Adrenal gland (tissue), 12 donors: ENCODE results near the gene RNF125. TPM values are rescaled to one million over a fixed set of nuclear protein-coding genes. Genes with fewer than 3 reads are reported as not detected.

Experiments used
- DNase-seq, 7 donors: peaks; one replicate each; pipeline ENCODE4 v3.0.0-alpha.2; 2019 to 2020
- H3K27ac ChIP-seq, 5 donors: fragments of 200-600 bp; sonication (generic) in 4 of 5; 1 replicate in 3 of 5; 2 replicates in 2 of 5; pipeline versions ENCODE4 v1.5.1 to v1.8.0; 2016 to 2020; ENCODE audit warnings: mild to moderate bottlenecking in 1 of 5
- H3K27me3 ChIP-seq: fragments of 200-600 bp; 2 replicates; pipeline ENCODE4 v1.8.0; 2021
- H3K36me3 ChIP-seq, 2 donors: fragments of 200-600 bp; replicated peaks in 1 of 2; 1 replicate in 1 of 2; 2 replicates in 1 of 2; pipeline versions ENCODE4 v1.5.1 to v1.8.0; 2018 to 2022
- H3K4me1 ChIP-seq, 2 donors: fragments of 200-600 bp; replicated peaks in 1 of 2; 1 replicate in 1 of 2; 2 replicates in 1 of 2; pipeline versions ENCODE4 v1.5.1 to v1.8.0; 2018 to 2021
- H3K4me3 ChIP-seq, 4 donors: fragments of 200-600 bp; sonication (generic) in 3 of 4; one replicate each; pipeline ENCODE4 v1.5.1; 2016 to 2018
- H3K9me3 ChIP-seq, 3 donors: fragments of 200-600 bp; sonication (generic) in 1 of 3; replicated peaks in 1 of 3; 1 replicate in 2 of 3; 2 replicates in 1 of 3; pipeline versions ENCODE4 v1.5.1 to v1.8.0; 2016 to 2021
- POLR2A ChIP-seq, 2 donors: fragments of 450-650 bp; IDR thresholded peaks; one replicate each; pipeline ENCODE4 v1.6.1; 2017; ENCODE audit warnings: antibody characterized with exemption in 2 of 2, mild to moderate bottlenecking in 2 of 2, moderate library complexity in 1 of 2
- WGBS, 4 donors: extraction: QIAGEN DNeasy Blood & Tissue Kit in 2 of 4; methylation state at CpG; one replicate each; pipeline versions ENCODE4 v1.1.5 to v1.1.7; 2013 to 2017; 5-methylcytosine and 5-hydroxymethylcytosine counted together
- intact Hi-C, 2 donors: fragments of 100-400 bp; cut with DNase I; formaldehyde crosslinking; loops; one replicate each; pipeline versions ENCODE4 v1.14.1 to v1.15.0; 2022 to 2023
- polyA plus RNA-seq, 3 donors: library from polyadenylated mRNA; stranded (reverse); fragments of 200-250 nt in 2 of 3; fragments of 350-450 nt in 1 of 3; fragmentation: Illumina TruSeq in 1 of 3; extraction: RNeasy Lipid Tissue Mini Kit (QIAGEN cat#74804) in 1 of 3; gene quantifications; one replicate each; pipeline ENCODE4 v1.2.3, GENCODE V29; 2013 to 2014
- total RNA-seq, 9 donors: library from RNA; depleted of rRNA in 4 of 9; stranded (reverse); fragments of >200 nt in 4 of 9; fragments of 120-200 nt in 1 of 9; fragmentation: NEBNext Ultra II Directional in 1 of 9; extraction: Animal tissue kit (Norgen Biotek cat#: 25700) in 1 of 9; gene quantifications; one replicate each; pipeline versions ENCODE4 v1.1.0 to v1.2.4, GENCODE V29; 2013 to 2023
- TF ChIP-seq, protein P1 (sequence below), 6 experiments: fragments of 450-650 bp in 4 of 6; fragments of 200-600 bp in 2 of 6; sonication (generic) in 1 of 6; IDR thresholded peaks; 1 replicate in 5 of 6; 2 replicates in 1 of 6; pipeline versions ENCODE4 v1.5.1 to v1.8.0; 2016 to 2021; ENCODE audit warnings: antibody characterized with exemption in 6 of 6, mild to moderate bottlenecking in 2 of 6, moderate library complexity in 1 of 6
- donor health status: healthy with polysubstance abuse.
- donor health status: Bipolar disorder and iron deficiency.
- donor health status: DM: yes; HTN: yes; CAD: no.
- donor health status: DM: no; HTN: no; CAD: no.
- donor health status: DM: no; HTN: no; CAD: no.
- donor health status: DM: yes; HTN: yes; CAD: no.

RNF125 gene
- total and polyA plus RNA-seq, 12 donors, result 0.44 to 7.9 (median 2.0) TPM

DNA sequence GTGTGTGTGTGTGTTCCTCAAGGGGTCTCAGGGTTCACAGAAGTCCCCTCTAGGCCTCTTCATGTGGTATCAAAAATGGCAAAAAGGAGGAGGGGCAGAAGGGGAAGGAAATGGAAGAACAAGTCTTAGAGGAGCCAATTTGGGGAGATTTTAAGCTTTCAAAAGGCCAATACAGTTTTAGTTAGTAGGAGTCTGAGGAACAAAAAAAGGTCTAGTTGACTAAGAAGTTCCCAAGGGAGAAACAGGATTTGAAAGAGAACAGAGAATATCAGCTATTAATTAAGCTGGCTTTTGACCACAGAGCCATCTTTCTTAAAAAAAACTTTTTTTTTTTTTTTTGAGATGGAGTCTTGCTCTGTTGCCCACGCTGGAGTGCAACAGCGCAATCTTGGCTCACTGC, 7.1 kb downstream of the RNF125 start:
- WGBS, 4 donors, result 91 to 97% (median 95%) methylated on average over 2 of the region's 2 CpGs
- Histone ChIP-seq H3K27ac (no peak overlapping the region), H3K27me3 (no peaks in the 10 kb centered on the region), H3K4me1 (no peaks in the 10 kb centered on the region), H3K9me3 (no peaks in the 10 kb centered on the region), H3K36me3 (no peaks in the 10 kb centered on the region), H3K4me3 (no peak overlapping the region)
- no peak for TF ChIP-seq POLR2A (IDR thresholded peaks at IDR 0.05)
- TF ChIP-seq, protein P1, sequence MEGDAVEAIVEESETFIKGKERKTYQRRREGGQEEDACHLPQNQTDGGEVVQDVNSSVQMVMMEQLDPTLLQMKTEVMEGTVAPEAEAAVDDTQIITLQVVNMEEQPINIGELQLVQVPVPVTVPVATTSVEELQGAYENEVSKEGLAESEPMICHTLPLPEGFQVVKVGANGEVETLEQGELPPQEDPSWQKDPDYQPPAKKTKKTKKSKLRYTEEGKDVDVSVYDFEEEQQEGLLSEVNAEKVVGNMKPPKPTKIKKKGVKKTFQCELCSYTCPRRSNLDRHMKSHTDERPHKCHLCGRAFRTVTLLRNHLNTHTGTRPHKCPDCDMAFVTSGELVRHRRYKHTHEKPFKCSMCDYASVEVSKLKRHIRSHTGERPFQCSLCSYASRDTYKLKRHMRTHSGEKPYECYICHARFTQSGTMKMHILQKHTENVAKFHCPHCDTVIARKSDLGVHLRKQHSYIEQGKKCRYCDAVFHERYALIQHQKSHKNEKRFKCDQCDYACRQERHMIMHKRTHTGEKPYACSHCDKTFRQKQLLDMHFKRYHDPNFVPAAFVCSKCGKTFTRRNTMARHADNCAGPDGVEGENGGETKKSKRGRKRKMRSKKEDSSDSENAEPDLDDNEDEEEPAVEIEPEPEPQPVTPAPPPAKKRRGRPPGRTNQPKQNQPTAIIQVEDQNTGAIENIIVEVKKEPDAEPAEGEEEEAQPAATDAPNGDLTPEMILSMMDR (IDR thresholded peaks at IDR 0.05), result no peak
- intact Hi-C loops, result no loop called here
- DNase-seq, result no peak

- Histone ChIP-seq H3K4me1 (no peaks in the 10 kb centered on the region), H3K36me3 (no peaks in the 10 kb centered on the region), H3K9me3 (no peaks in the 10 kb centered on the region), H3K27ac (no peak overlapping the region), H3K4me3 (no peak overlapping the region), H3K27me3 (no peaks in the 10 kb centered on the region)
- DNase-seq, result no peak
- TF ChIP-seq, protein P1 (IDR thresholded peaks at IDR 0.05), result no peak
- TF ChIP-seq POLR2A (IDR thresholded peaks at IDR 0.05), result no peak
- WGBS, 4 donors, result 62 to 70% (median 68%) methylated on average over 4 of the region's 4 CpGs
- intact Hi-C loops, result no loop called here
Observed at GRCh38 chr18:32026491-32027086, 8.0 kb downstream of the RNF125 start.

GRCh38 chr18:32029558-32029957, 10.9 kb downstream of the RNF125 start:
- H3K27me3 ChIP-seq, result no peaks in the 10 kb centered on the region
- WGBS, 4 donors, result 45 to 78% (median 62%) methylated on average over 1 of the region's 1 CpG
- no peak overlapping the region for H3K4me3 ChIP-seq
- intact Hi-C loops, result no loop called here
- TF ChIP-seq, protein P1 (IDR thresholded peaks at IDR 0.05), result no peak
- no peak for TF ChIP-seq POLR2A (IDR thresholded peaks at IDR 0.05)
- H3K27ac ChIP-seq, result no peak overlapping the region
- no peaks in the 10 kb centered on the region for H3K36me3 ChIP-seq
- no peaks in the 10 kb centered on the region for H3K9me3 ChIP-seq
- no peaks in the 10 kb centered on the region for H3K4me1 ChIP-seq
- DNase-seq, result no peak

DNA sequence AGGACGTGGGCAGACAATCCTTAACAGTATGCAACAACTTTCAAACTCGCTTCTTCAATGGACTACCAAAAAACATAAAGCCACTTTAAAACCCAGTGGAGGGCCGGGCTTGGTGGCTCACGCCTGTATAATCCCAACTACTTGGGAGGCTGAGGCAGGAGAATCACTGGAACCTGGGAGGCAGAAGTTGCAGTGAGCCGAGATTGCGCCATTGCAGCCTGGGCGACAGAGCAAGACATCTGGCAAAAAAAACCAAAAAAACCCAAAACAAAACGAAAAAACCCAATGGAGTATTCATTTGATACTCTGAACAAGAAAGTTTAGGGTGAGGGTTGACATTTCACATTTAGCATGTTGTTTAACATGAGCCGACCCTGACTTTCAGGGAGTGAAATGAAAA, 14.0 kb downstream of the RNF125 start:
- intact Hi-C loops, result no loop called here
- Histone ChIP-seq H3K36me3 (no peaks in the 10 kb centered on the region), H3K9me3 (no peaks in the 10 kb centered on the region), H3K27me3 (no peaks in the 10 kb centered on the region), H3K4me3 (no peak overlapping the region), H3K4me1 (no peaks in the 10 kb centered on the region), H3K27ac (no peak overlapping the region)
- 82 to 85% (median 85%) methylated on average over 9 of the region's 9 CpGs for WGBS, 4 donors
- TF ChIP-seq, protein P1 (IDR thresholded peaks at IDR 0.05), result no peak
- no peak for TF ChIP-seq POLR2A (IDR thresholded peaks at IDR 0.05)
- no peak for DNase-seq
